LNCAP (cell line): ENCODE results near the gene PHLDA3.

Source experiments
- TF ChIP-seq, protein P1 (sequence below): fragments of 450-650 bp; IDR thresholded peaks from 2 replicates; pipeline ENCODE4 v1.5.1; 2017; ENCODE audit warnings: mild to moderate bottlenecking

Gene PHLDA3

DNA sequence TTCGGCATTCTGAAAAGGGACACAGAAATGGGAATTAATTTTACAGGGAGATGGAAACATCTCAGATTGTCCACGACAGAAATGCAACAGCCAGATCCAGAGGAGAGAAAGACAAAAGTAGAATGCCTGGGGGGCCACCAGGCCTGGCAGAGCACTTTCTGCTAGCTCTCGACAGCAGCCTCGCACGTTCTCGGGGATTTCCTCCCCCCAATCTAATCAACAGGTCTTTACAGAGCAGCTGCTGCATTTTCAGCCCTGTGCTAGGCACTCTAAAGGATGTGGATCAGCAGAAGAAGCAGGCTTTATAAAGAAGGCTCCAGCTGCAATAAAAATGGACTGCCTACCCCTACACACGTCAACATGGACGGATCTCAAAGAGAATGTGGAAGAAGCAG lies 27.3 kb upstream of the PHLDA3 start:
- TF ChIP-seq, protein P1, sequence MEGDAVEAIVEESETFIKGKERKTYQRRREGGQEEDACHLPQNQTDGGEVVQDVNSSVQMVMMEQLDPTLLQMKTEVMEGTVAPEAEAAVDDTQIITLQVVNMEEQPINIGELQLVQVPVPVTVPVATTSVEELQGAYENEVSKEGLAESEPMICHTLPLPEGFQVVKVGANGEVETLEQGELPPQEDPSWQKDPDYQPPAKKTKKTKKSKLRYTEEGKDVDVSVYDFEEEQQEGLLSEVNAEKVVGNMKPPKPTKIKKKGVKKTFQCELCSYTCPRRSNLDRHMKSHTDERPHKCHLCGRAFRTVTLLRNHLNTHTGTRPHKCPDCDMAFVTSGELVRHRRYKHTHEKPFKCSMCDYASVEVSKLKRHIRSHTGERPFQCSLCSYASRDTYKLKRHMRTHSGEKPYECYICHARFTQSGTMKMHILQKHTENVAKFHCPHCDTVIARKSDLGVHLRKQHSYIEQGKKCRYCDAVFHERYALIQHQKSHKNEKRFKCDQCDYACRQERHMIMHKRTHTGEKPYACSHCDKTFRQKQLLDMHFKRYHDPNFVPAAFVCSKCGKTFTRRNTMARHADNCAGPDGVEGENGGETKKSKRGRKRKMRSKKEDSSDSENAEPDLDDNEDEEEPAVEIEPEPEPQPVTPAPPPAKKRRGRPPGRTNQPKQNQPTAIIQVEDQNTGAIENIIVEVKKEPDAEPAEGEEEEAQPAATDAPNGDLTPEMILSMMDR = no peak

DNA sequence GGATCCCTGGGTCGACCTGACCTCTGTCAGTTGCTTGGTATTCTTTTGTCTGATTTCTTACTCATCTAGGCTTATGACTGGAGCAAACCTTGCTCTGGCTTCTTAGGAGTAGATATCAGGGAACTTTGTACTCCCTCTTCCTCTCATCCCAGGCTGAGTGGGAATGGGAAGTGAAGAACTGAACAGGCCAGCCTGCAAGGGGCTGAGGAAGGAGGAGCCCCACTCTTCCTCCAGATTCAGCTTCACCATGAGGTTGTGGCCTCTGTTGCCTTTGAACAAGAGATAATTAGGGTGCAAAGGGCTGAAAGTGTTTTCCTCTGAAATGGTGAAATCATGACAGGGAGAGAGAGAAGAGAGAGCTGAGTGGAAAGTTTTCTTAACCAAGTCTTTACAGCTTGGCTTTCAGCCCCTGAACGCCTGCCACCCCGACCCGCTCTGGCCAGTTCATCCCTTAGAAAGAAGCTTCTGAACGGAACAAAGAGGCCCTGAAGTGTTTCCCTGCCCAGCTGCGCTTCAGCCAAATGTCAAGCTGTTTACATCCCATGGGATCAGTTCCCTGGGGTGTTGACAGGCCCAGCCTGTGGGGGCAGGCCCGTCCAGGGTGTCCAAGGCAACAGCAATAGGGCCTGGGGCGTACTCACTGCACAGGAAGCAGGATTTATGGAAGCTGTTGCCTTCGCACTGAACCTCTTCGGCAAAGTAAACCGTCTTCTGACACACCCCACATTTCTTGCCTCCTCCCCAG lies 26.7 kb upstream of the PHLDA3 start:
- TF ChIP-seq, protein P1 = no peak

DNA sequence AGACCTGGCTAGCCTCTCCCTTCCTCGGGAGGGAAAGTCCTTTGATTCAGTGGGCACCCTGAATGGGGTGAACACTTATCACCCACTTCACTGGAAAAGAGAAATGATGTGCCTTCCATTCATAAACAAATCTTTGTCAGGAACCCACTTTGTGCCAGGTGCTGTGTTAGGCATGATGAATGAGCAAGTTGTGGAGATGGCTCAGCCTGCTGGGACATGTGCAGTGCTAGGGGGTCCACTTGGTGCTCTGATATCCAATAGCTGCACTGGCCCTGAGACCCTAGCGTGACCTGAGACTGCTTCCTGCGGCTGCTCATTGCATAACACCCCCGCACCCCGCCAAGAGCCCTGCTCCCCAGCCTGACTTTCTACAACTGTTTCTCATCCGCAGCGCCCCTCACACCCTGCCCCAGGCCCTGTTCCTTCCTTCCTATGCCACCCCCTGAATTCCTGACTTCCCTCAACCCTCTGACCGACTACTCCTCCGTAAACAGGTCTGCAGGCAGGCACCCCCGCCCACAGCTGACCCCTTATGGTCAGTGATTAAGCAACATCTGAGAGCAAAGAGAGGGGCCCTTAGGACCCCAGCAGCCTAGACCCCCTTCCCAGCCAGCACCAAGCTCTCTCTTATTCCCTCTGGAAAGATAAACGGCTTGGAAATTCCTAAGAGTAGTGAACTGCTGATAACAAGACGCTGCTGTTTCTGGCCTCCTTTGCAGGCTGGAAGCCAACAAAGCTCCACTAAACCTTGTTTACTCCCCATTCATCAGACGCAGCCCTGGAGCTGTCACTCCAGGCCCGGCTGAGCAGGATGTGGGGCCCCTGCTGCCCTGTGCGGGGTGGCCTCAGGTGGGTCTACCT lies 25.0 kb upstream of the PHLDA3 start:
- TF ChIP-seq, protein P1 = no peak

DNA sequence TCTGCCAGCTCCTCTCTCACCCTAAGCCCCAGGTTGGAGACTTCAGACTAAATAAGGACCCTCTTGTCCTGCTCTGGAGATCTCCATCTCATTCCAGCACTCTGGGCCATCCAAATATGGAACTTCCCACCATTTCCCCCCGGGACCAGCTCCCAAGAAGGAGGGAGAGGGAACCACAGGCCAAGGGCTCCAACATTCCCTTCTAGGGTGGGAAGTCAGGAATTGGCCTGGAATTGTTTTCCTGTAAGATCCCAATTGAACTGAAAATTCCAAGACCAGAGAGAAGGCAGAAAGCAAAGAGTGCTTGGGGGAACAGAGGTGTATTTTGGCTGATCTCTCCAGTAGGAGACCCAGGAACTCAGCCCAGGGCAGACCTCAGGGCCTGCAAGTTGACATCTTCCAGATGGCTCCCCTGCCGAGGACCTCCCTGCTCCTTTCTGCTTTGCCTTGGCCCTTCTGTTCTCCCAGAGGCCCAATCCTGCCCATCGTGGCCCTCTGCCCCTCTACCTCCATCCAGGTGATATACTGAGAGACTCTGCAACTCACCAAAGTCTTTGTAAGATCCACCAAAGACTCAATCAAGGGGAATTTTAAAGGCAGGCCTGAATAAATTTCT lies 23.0 kb upstream of the PHLDA3 start:
- TF ChIP-seq, protein P1 = no peak

DNA sequence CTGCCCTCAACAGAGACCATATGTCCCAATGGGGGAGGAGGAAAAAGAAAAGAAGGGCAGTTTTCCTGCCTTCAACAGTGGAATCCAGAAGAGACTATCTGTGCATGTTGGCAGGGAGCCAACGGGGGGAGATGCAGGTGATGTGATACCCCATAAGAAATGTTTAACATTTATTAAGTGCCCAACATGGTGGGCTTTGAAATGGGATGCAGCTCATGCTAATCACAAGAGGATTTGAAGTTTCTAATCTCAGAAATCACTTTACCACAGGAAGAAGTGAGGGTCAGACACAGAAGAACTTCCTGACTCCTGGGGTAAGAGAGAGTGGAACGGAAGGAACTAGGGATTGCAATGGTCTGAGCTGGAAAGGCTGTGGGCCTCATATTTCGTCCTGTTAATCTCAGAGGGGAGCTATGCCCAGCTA lies 21.7 kb upstream of the PHLDA3 start:
- TF ChIP-seq, protein P1 = no peak

DNA sequence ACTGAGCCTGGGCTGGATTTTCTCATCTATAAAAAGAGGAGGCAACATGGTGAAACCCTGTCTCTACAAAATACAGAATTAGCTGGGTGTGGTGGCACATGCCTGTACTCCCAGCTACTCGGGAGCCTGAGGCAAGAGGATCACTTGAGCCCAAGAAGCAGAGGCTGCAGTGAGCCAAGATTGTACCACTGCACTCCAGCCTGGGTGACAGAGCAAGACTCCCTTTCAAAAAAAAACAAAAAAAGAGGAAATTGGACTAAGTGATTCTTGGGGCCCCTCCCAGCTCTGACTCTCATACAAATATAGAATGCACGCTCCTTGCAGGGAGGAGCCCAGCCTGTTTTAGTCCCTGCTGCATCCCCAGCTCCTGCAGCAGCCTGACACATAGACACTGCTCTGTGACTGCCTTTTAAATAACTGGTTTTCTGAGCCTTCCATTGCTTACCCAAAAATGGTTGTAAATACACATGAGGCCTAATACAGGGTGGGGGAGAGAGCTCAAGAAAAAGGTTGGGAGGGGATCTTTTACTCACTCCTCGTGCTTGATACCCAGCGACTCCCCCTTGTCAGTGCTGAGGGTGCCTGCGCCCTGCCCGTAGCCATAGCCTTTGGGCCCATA lies 20.8 kb upstream of the PHLDA3 start:
- TF ChIP-seq, protein P1 = no peak
